NCI-H146 treated with DMSO at 0.1 percent for 48 hours (cell line): ENCODE results near the gene SUCLG1.

Experiments
- DNase-seq: peaks from one replicate; lab custom pipeline; 2025; ENCODE audit not compliant: unreplicated experiment; lab: John Stamatoyannopoulos, UW

Gene SUCLG1

DNA sequence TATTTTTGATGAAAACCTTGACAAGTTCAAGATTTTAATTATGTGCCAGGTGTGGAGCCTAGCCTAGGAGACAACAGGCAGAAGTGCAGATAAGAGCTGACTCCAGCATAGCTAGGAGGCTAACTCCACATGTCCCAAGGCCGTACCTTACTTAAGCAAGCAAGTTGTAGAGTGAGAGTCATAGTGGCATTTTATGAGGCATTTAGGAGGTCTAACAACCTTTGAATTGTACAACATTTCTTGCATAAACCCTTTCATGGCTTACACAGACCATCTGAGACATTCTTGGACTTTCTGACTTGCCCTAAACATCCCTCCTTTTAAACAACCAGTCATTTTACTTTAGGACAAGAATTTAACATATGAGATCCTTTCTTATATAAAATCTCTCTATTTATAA is 8.3 kb upstream of the SUCLG1 start:
- DNase-seq, result no peak

DNA sequence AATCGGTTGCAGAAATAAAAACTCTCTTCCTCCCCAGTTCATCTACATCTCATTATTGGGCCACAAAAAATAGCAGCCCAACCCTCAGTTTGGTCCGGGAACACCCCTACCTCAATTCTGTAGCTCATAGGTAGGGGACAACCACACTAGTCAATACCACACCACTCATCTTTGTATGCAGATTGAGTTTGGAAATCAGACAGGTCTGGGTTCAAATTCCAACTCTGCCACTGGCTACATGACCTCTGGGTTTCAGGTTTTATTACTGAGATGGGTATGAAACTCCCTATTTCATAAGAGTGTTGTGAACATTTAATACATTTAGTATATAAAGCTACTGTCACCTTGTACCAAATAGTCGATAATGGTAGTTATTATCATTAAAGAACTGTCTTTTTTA is 2.2 kb upstream of the SUCLG1 start:
- no peak for DNase-seq

- no peak for DNase-seq
These were observed 1.6 kb upstream of the SUCLG1 start for GRCh38 chr2:84460670-84461069.

- DNase-seq, result no peak
These were observed 907 bp upstream of the SUCLG1 start for GRCh38 chr2:84459944-84460429.

GRCh38 chr2:84458551-84459017 is 496 bp downstream of the SUCLG1 start:
- no peak for DNase-seq

GRCh38 chr2:84457686-84458085 is 1.4 kb downstream of the SUCLG1 start:
- DNase-seq, result no peak

DNA sequence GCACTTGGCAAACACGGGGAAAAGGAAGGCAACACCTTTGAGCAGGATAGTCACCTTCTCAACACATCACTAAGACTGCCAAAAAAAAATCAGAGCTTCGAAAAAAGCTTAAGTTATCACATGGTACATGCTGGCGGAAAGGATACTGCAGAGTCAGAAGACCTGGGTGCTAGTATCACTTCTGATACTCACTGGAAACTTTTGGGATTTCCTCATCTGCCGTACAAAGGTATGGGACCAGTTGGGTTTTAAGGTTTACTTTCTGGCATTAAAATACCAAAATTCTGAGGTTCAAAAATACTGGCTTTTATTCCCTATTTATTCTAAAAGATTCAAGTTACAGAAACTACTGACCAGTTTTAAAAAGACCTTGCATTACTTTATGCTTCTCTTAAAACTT is 2.9 kb downstream of the SUCLG1 start:
- no peak for DNase-seq

DNA sequence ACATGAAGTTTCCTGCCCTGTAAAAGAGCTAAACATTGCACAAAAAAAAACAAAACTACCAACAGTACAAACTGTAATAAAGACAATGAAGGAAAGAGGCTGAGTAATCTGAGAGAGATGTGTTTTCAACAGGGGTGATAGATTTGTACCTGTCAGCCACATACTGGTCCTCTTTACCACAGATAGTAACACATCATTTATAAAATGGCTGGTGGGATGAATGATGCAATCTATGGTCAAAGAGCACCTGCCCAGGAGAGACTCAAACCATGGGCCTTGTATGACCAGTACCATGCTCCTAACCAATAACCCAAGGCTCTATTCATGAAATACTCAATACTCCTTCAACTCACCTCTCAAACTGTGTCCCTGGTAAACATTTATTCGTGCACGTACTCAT is 4.5 kb downstream of the SUCLG1 start:
- no peak for DNase-seq

DNA sequence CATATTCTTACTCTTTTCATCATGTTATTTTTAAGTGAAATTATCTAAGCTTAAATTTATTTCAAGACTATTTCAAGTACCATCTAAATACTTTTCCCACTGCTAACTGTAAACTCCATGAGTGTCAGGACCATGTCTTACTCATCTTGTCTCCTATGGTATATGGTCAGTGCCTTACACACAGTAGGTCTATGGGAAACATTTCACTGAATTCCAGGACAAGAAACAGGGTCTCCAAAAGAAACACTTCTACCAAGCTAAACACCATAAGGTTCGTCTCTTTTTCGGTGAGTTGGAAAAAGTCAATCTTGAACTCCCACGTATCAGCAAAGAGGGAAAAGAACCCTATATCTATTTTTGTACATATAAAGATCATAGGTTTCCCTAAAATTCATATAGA is 6.5 kb downstream of the SUCLG1 start:
- no peak for DNase-seq

GRCh38 chr2:84451579-84451978 is 7.5 kb downstream of the SUCLG1 start:
- no peak for DNase-seq

- DNase-seq, result no peak
These were observed 8.5 kb downstream of the SUCLG1 start for GRCh38 chr2:84450288-84451227.

GRCh38 chr2:84449711-84450110 is 9.4 kb downstream of the SUCLG1 start:
- no peak for DNase-seq

DNA sequence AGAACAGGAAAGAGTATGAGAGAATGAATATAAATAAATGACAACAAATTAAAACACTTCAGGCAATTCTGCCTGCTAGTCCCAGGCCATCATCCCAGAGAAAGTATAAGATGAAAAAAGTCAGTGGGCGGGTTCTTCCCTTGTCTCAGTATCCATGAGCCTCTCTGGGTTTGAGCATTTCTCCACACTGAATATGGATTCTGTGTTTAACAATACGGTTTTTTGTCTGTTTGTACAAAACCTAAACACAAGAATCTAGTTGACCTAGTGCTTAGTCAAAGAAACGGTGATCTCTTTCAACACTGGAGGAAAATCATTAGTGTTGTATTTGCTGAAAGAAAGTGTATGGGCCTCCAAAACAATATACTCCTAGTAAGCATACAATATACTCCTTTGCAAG is 10.0 kb downstream of the SUCLG1 start:
- no peak for DNase-seq

DNA sequence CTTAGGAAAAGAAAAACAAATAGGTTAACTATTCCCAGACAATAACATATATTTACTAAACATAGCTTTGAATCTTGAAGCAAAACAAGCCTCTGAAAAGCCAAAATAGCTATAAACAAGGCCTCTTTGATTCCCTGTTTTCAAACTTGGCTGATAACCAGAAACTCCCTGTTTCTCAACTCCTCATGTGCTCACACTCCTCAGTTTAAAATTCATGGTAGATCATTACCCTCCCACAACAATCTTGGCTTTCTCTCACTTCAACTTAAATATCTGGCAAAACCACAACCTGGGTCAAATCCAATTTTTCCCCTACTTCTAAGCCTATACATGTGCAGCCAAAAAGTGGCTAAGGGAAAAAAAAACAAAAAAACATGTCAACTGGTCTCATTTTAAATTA is 15.6 kb downstream of the SUCLG1 start:
- DNase-seq, result no peak

- DNase-seq, result no peak
These were observed 16.2 kb downstream of the SUCLG1 start for GRCh38 chr2:84442888-84443287.

- no peak for DNase-seq
These were observed 17.6 kb downstream of the SUCLG1 start for GRCh38 chr2:84441505-84441904.

GRCh38 chr2:84441036-84441435 is 18.0 kb downstream of the SUCLG1 start:
- no peak for DNase-seq

DNA sequence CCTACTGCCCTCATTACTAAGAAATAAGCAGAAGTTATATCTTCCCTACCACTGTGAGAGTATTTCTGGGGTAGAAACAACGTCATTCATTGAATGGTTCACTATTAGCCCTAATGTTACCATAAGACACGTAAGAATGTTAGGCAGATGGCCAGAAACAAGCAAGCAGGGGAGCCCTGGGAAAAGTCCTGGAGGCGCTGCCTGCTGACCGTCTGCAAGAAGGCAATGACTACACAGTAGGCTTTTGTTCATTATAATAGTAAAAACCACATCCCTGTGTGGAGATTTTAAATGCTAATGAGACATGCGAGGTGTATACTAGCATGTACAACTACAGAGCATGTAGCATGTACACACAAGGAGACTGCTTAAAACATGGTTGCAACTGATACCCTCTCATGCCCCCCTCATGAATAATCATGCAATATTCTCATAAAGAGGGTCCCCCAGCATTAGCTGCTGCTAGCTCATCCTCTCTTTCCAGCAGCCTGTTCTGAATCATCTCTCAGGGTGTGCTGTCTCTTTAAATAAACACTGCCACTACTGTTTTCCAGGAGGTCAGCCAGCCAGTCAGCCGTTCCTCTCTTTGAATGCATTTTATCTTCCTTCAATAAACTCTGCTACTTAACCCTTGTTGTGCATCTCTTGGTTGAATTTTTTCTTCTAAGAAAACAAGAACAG is 23.6 kb downstream of the SUCLG1 start:
- DNase-seq, result no peak

DNA sequence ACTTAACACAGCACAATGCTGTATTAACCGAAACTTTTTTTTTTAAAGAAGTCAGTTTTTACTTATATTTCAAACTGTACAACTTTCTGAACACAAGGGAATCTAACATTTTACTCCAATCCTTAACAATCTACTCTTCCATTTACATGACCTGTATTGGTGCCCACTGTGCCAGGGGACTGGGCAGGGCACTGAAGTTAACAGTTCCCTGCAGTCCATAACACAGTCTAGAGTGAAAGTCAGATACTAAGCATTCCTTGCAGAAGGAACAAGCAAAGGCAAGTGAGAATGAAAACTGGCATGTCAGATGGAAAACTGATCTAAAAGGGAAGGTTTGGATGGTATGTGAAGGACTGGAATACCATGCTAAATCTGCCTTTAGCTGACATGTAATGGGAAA is 29.8 kb downstream of the SUCLG1 start:
- DNase-seq, result no peak

DNA sequence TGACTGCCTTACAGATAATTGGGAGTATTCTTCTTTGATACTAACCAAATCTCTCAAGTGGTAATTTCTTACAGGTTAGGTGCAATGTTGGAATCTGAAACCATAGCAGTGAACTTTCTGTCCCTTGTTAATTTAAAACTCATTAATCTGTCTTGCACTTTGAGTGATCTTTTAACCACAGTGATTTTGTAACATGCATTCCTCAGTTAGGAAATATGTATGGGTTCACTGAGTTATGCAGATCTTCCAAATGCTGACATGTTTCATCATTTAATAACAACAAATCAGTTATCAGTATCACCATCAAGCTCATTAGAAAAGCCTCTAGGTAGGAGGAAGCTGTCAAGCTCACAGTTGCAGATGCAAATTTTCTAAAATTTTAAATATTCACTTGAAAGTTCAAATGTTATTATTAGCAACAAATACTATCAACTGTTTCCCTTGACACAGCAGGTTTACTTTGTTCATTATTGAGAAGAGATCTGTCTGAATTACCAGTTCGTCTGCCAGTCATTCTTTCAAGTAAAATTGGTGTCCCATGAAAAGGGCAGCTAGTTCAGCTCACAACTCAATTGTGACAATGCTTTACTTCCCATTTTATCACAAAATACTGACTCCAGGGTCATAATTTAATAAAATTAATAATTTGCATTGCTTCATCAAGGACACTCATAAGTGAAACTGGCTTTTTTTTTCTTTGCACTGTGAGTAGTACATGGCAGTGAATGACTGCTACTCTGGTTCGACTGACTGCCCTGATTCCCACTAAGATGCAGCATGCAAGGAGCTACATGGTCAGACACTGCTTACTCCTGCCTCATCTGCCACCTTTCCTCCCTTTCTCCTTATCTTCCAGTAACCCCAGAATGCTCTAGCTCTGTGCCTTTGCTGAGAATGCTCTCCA is 31.6 kb downstream of the SUCLG1 start:
- DNase-seq, result no peak

GRCh38 chr2:84425310-84425709 is 33.8 kb downstream of the SUCLG1 start:
- DNase-seq, result no peak
